Caki2 (cell line): ENCODE measurements around the gene DYNLRB2. TPM values are rescaled to one million over a fixed set of nuclear protein-coding genes. Genes with fewer than 3 reads are reported as not detected.
A peak's percentile ranks its signal among the peaks of the same experiment; 100 is the strongest.

Experiments
- DNase-seq: peaks from one replicate; pipeline ENCODE4 v3.0.0-alpha.2; 2015; ENCODE audit warnings: low read depth
- in situ Hi-C: cut with HindIII; loops from 2 replicates; pipeline ENCODE4 v1.10.0; 2016; ENCODE audit warnings: low sequenced_read_pairs, low pct_unique_long_range_greater_than_20kb, mixed read lengths
- total RNA-seq: library from RNA; depleted of rRNA; stranded (reverse); fragments of >200 nt; shearing (Covaris generic); gene quantifications from 2 replicates; pipeline ENCODE4 v1.2.3, GENCODE V29; 2014; ENCODE audit warnings: low replicate concordance; rRNA removed

The DYNLRB2 gene
- 3.5 TPM in 1 of 2 replicates, not detected in the other for total RNA-seq

GRCh38 chr16:80540516-80541305 is at the start of gene DYNLRB2:
TSS of gene DYNLRB2 (plus strand) at chr16:80540993. CDS start at chr16:80541077, 84 bp downstream.
- in situ Hi-C loops: no loop called here
- DNase-seq: peak; percentile 95

- in situ Hi-C loops: no loop called here
- DNase-seq: no peak
Measured at GRCh38 chr16:80500116-80500859, 40.5 kb upstream of the DYNLRB2 start.

GRCh38 chr16:80500961-80501525 is 39.8 kb upstream of the DYNLRB2 start:
- in situ Hi-C loops: no loop called here
- no peak for DNase-seq

GRCh38 chr16:80503107-80503506 is 37.7 kb upstream of the DYNLRB2 start:
- in situ Hi-C loops: no loop called here
- DNase-seq: no peak

GRCh38 chr16:80507538-80507937 is 33.3 kb upstream of the DYNLRB2 start:
- in situ Hi-C loops: no loop called here
- DNase-seq: no peak

GRCh38 chr16:80509872-80510271 is 30.9 kb upstream of the DYNLRB2 start:
- DNase-seq: no peak
- in situ Hi-C loops: no loop called here

- in situ Hi-C loops: no loop called here
- no peak for DNase-seq
Measured at GRCh38 chr16:80511824-80512592, 28.8 kb upstream of the DYNLRB2 start.

- no peak for DNase-seq
- in situ Hi-C loops: no loop called here
Measured at GRCh38 chr16:80512593-80512853, 28.3 kb upstream of the DYNLRB2 start.

GRCh38 chr16:80515374-80515773 is 25.4 kb upstream of the DYNLRB2 start:
- no peak for DNase-seq
- in situ Hi-C loops: no loop called here

GRCh38 chr16:80517846-80518245 is 22.9 kb upstream of the DYNLRB2 start:
- in situ Hi-C loops: no loop called here
- DNase-seq: no peak

- in situ Hi-C loops: no loop called here
- peak; percentile 20 for DNase-seq
Measured at GRCh38 chr16:80518436-80518835, 22.4 kb upstream of the DYNLRB2 start.

GRCh38 chr16:80519189-80519588 is 21.6 kb upstream of the DYNLRB2 start:
- no peak for DNase-seq
- in situ Hi-C loops: no loop called here

GRCh38 chr16:80525420-80525819 is 15.4 kb upstream of the DYNLRB2 start:
- in situ Hi-C loops: no loop called here
- DNase-seq: no peak

- in situ Hi-C loops: no loop called here
- DNase-seq: peak; percentile 49
Measured at GRCh38 chr16:80526418-80527061, 14.3 kb upstream of the DYNLRB2 start.

- in situ Hi-C loops: no loop called here
- DNase-seq: peak; percentile 12
Measured at GRCh38 chr16:80527297-80527696, 13.5 kb upstream of the DYNLRB2 start.

GRCh38 chr16:80530479-80530878 is 10.3 kb upstream of the DYNLRB2 start:
- no peak for DNase-seq
- in situ Hi-C loops: no loop called here

GRCh38 chr16:80536238-80536637 is 4.6 kb upstream of the DYNLRB2 start:
- DNase-seq: no peak
- in situ Hi-C loops: no loop called here

- DNase-seq: no peak
- in situ Hi-C loops: no loop called here
Measured at GRCh38 chr16:80541306-80541694, 507 bp downstream of the DYNLRB2 start.
